ENCODE results near the gene TMPRSS5.
"Not testable (repeated sequence)": the region's sequence is repeated elsewhere in the genome, so short reads cannot be mapped to it uniquely, and the experiment has no call there.

The TMPRSS5 gene

GRCh38 chr11:113722934-113723333 is 16.8 kb upstream of the TMPRSS5 start:
- no peaks in the 10 kb centered on the region for H3K9me3 ChIP-seq
- H3K36me3 ChIP-seq: no peaks in the 10 kb centered on the region
- no peak for TF ChIP-seq CTCF (IDR thresholded peaks at IDR 0.05)
- no peak overlapping the region for H3K4me3 ChIP-seq (ENCODE audit: low read depth in 1 of 2, low read length in 1 of 2)
- H3K4me1 ChIP-seq (ENCODE audit: control insufficient read depth in 1 of 2, insufficient read depth in 1 of 2, low read depth in 1 of 2, low read length in 1 of 2): no peaks in the 10 kb centered on the region
- H3K27me3 ChIP-seq: no peaks in the 10 kb centered on the region
- no peak overlapping the region for H3K27ac ChIP-seq

- Histone ChIP-seq H3K4me3 (ENCODE audit: low read depth in 1 of 2, low read length in 1 of 2) (no peak overlapping the region), H3K4me1 (ENCODE audit: control insufficient read depth in 1 of 2, insufficient read depth in 1 of 2, low read depth in 1 of 2, low read length in 1 of 2) (no peaks in the 10 kb centered on the region), H3K36me3 (no peaks in the 10 kb centered on the region), H3K9me3 (no peaks in the 10 kb centered on the region), H3K27ac (no peak overlapping the region), H3K27me3 (no peaks in the 10 kb centered on the region)
- no peak for TF ChIP-seq CTCF (IDR thresholded peaks at IDR 0.05)
Measured at GRCh38 chr11:113722221-113722620, 16.1 kb upstream of the TMPRSS5 start.

DNA sequence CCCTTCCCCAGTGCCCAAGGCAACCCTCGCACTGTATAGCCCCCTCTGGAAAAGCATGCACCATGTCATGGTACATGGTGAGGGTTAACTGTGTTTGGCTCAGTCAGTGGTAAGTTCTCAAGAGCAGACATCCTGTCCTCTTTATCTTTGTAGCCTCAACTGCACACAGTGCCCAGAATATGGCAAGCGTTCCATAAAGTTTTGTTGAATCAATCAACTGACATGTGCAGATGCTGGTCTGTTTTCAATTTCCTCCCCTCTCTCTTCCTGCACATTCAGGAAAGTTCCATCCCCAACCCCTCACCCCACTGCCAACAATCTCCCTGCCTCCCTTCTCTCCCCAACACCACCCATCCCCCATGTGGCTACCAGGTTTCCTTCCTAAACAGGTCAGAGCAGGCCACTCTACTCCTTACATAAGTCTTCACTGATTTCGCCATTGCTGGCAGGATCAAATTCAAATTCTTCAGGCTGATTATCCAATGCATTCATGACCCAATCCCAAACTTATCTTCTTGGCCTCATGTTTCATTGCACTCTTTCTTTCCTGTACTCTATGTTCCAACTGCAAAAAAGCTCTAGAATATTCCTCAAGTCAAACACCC is 15.5 kb upstream of the TMPRSS5 start:
- Histone ChIP-seq H3K4me1 (ENCODE audit: control insufficient read depth in 1 of 2, insufficient read depth in 1 of 2, low read depth in 1 of 2, low read length in 1 of 2) (no peaks in the 10 kb centered on the region), H3K27me3 (no peaks in the 10 kb centered on the region), H3K36me3 (no peaks in the 10 kb centered on the region), H3K27ac (no peak overlapping the region), H3K9me3 (no peaks in the 10 kb centered on the region), H3K4me3 (ENCODE audit: low read depth in 1 of 2, low read length in 1 of 2) (no peak overlapping the region)
- no peak for TF ChIP-seq CTCF (IDR thresholded peaks at IDR 0.05)

DNA sequence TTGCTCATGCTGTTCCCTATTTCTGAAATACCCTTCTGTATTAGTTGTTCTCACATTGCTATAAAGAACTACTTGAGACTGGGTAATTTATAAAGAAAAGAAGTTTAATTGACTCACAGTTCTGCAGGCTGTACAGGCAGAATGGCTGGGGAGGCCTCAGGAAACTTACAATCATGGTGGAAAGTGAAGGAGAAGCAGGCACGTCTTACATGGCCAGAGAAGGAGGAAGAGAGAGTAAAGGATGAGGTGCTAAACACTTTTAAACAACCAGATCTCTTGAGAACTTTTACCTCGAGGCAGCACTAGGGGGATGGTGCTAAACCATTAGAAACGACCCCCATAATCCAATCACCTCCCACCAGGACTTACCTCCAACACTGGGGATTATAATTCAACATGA is 14.4 kb upstream of the TMPRSS5 start:
- not testable (repeated sequence) for H3K9me3 ChIP-seq; H3K4me3 ChIP-seq (ENCODE audit: low read depth in 1 of 2, low read length in 1 of 2); H3K4me1 ChIP-seq (ENCODE audit: control insufficient read depth in 1 of 2, insufficient read depth in 1 of 2, low read depth in 1 of 2, low read length in 1 of 2); H3K27ac ChIP-seq; H3K27me3 ChIP-seq; H3K36me3 ChIP-seq

DNA sequence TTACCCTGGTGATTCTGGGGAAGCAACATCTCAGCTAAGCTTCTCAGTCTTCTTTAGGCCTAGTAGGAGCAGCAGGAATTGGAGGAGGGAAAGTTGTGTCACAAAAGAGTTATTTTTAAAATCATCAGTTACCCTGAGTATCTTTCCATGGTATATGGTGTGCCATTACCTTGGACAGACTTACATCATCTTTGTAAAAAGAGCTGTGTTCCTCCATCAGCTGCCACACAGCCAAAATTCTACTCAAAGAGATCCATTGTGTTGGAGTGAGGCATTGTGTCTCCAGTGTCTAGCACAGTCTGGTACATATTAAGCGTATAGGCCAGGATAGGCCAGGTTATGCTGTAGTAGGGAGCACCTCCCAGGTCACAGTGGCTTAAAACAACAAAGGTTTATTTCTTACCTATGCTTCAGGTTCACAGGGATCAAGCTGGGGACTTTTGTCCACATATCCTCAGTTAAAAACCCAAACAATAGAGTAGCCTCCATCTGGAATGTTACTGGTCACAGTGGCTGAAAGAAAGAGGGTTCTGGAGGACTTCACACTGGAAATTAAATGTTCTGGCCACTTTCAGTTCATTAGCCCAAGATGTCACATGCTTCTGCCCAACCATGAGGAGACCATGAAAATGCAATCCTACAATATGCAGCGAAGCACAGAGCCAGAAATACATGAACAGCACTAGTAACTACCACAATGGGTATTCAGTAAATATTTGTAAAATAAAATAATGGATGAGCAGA is 9.9 kb upstream of the TMPRSS5 start:
- Histone ChIP-seq H3K36me3 (no peaks in the 10 kb centered on the region), H3K4me3 (ENCODE audit: low read depth in 1 of 2, low read length in 1 of 2) (no peak overlapping the region), H3K4me1 (ENCODE audit: control insufficient read depth in 1 of 2, insufficient read depth in 1 of 2, low read depth in 1 of 2, low read length in 1 of 2) (no peaks in the 10 kb centered on the region), H3K9me3 (no peaks in the 10 kb centered on the region), H3K27ac (no peak overlapping the region), H3K27me3 (no peaks in the 10 kb centered on the region)
- TF ChIP-seq CTCF (IDR thresholded peaks at IDR 0.05): no peak

DNA sequence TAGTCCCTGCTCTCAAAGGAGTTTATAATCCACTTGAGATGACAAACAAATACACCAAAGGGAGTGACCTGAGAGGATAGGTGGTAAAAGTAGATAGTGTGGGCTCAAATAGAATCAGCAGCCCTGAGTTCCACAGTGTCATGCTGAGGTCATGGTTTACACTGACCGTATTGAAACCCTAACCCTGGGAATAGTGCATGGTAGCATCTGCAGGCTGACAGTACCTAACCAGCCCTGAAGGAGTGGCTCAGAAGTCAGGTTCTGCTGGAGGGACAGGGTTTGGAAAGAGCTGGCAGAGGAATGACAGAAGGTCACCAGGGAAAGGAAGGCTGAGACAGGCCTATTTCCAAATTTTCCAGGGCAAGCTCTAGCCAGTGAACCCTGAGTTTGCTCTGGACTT is 9.2 kb upstream of the TMPRSS5 start:
- Histone ChIP-seq H3K27ac (no peak overlapping the region), H3K36me3 (no peaks in the 10 kb centered on the region), H3K27me3 (no peaks in the 10 kb centered on the region), H3K9me3 (no peaks in the 10 kb centered on the region), H3K4me1 (ENCODE audit: control insufficient read depth in 1 of 2, insufficient read depth in 1 of 2, low read depth in 1 of 2, low read length in 1 of 2) (no peaks in the 10 kb centered on the region), H3K4me3 (ENCODE audit: low read depth in 1 of 2, low read length in 1 of 2) (no peak overlapping the region)
- TF ChIP-seq CTCF (IDR thresholded peaks at IDR 0.05): no peak
